ENCODE results near the gene CHPT1. TPM values are rescaled to one million over a fixed set of nuclear protein-coding genes. Genes with fewer than 3 reads are reported as not detected.
A peak's percentile ranks its signal among the peaks of the same experiment; 100 is the strongest.

The CHPT1 gene
- total and polyA plus RNA-seq, 9 of the 15 experiments (the other 6 are each of a cell fraction or from before 2014, with no cell fraction given) = 15.3 to 210 (median 91.9) TPM

DNA sequence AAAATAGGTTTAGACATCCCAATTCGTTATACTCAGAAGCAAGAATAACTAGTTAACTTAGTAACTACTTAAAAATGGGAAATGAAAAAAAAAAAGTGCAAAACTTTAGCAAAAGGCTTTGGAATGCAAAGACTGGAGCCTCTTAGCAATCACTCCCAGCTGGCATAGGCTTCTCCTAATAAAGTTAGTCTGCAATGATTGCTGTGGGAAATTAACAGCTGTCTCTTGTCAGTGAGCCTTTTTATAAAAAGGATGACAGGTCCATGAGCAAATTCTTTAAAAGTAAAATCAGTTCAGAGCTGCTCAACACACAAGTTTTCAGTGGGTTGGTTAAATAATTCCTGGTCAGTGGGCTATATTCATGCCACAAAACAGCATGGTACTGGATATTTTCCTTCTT, 49.2 kb downstream of the CHPT1 start:
- no peaks in the 10 kb centered on the region for H3K9me1 ChIP-seq (ENCODE audit: control insufficient read depth, insufficient read depth, low read length)
- no TSS peak for BruUV-seq (replicated peaks)
- FAIRE-seq (no peak), ATAC-seq (no peak), DNase-seq (ENCODE audit: extremely low read depth in 1 of 4, low spot score in 3 of 4) (no peak)
- H4K20me1 ChIP-seq (replicated peaks; ENCODE audit: control insufficient read depth, insufficient read depth, low read length) = no peaks in the 10 kb centered on the region
- POLR2A ChIA-PET = interaction anchor here (1.1 to 1.6 kb wide), 2 partner anchors 13 to 27 kb away, joined by 3 to 5 read pairs; no protein-coding TSS in a partner anchor
- CTCF ChIA-PET (ENCODE audit: low intra/inter-chr PET ratio) = no interaction called here
- H3K27me3 ChIP-seq (ENCODE audit: control insufficient read depth in 2 of 2, insufficient read depth in 2 of 2, low read length in 2 of 2) = no peaks in the 10 kb centered on the region
- no peaks in the 10 kb centered on the region for H3K79me2 ChIP-seq (ENCODE audit: control insufficient read depth, insufficient read depth, low read length)
- no peak overlapping the region for H3K27ac ChIP-seq (ENCODE audit: extremely low read depth, low read depth, low read length)
- no peaks in the 10 kb centered on the region for H3K4me1 ChIP-seq (replicated peaks in 1 of 2; ENCODE audit: control insufficient read depth in 2 of 2, insufficient read depth in 2 of 2, low read length in 2 of 2)
- TF ChIP-seq FOSL1 (tag; conservative IDR thresholded peaks at IDR 0.05) = no peak
- no peaks in the 10 kb centered on the region for H3K9me3 ChIP-seq (replicated peaks; ENCODE audit: control insufficient read depth, insufficient read depth, low read depth, low read length)
- intact Hi-C loops (cut with micrococcal nuclease) (no loop called here), in situ Hi-C loops (cut with MboI) (no loop called here)
- no peak overlapping the region for H3K4me3 ChIP-seq
- no peak overlapping the region for H3K9ac ChIP-seq (ENCODE audit: insufficient read depth in 1 of 2, low read depth in 2 of 2, low read length in 2 of 2)
- 73% methylated on average over 1 of the region's 1 CpG for WGBS (ENCODE audit: insufficient coverage, low coverage, missing lambda C conversion rate)
- no peak overlapping the region for H3K4me2 ChIP-seq (ENCODE audit: insufficient read depth, low read length)
- H3K36me3 ChIP-seq (ENCODE audit: control insufficient read depth, insufficient read depth, low read length) = peaks cover 87% of the 10 kb centered on the region
- H2AFZ ChIP-seq (ENCODE audit: low read depth, low read length) = no peak overlapping the region

DNA sequence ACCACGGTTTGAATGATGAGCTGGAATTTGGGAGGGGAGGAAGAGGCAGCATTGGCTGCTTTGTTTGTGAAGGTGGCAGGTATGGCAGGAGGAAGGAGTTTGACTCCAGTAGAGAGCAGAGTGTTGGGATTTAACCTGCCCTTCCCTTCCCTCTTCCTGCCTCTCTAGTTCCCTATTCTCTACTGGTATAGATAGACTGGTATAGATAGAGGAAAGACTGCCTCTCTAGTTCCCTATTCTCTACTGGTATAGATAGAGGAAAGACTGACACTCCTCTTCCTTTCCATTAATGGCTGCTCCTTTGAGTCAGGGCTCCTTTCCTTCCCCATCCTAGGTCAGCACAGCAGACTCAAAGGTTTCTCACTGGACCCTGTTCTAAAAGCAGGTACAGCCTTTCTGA, 50.3 kb downstream of the CHPT1 start:
- ChIA-PET CTCF (ENCODE audit: low intra/inter-chr PET ratio) (no interaction called here), POLR2A (interaction anchor here (1.6 kb wide), 1 partner anchor 14 kb away, joined by 3 read pairs; no protein-coding TSS in a partner anchor)
- WGBS (ENCODE audit: insufficient coverage, low coverage, missing lambda C conversion rate) = 23% methylated on average over 1 of the region's 1 CpG
- H3K9me1 ChIP-seq (ENCODE audit: control insufficient read depth, insufficient read depth, low read length) = no peaks in the 10 kb centered on the region
- no peak overlapping the region for H3K4me3 ChIP-seq
- H2AFZ ChIP-seq (ENCODE audit: low read depth, low read length) = no peak overlapping the region
- no TSS peak for BruUV-seq (replicated peaks)
- no peak for TF ChIP-seq ATF2 (CRISPR knock-in tag; IDR thresholded peaks at IDR 0.05)
- TF ChIP-seq NFYB (IDR thresholded peaks at IDR 0.05; ENCODE audit: extremely low read depth, insufficient read length) = no peak
- TF ChIP-seq HMBOX1 (IDR thresholded peaks at IDR 0.05) = peak; percentile 90
- no peak for TF ChIP-seq FUS (optimal IDR thresholded peaks at IDR 0.05; ENCODE audit: low read depth, low read length)
- H3K4me2 ChIP-seq (ENCODE audit: insufficient read depth, low read length) = no peak overlapping the region
- intact Hi-C loops (cut with micrococcal nuclease) (no loop called here), in situ Hi-C loops (cut with MboI) (no loop called here)
- no peak overlapping the region for H3K9ac ChIP-seq (ENCODE audit: insufficient read depth in 1 of 2, low read depth in 2 of 2, low read length in 2 of 2)
- H4K20me1 ChIP-seq (replicated peaks; ENCODE audit: control insufficient read depth, insufficient read depth, low read length) = no peaks in the 10 kb centered on the region
- H3K9me3 ChIP-seq (replicated peaks; ENCODE audit: control insufficient read depth, insufficient read depth, low read depth, low read length) = no peaks in the 10 kb centered on the region
- DNase-seq (ENCODE audit: extremely low read depth in 1 of 4, low spot score in 3 of 4) = no peak
- no peaks in the 10 kb centered on the region for H3K4me1 ChIP-seq (replicated peaks in 1 of 2; ENCODE audit: control insufficient read depth in 2 of 2, insufficient read depth in 2 of 2, low read length in 2 of 2)
- no peaks in the 10 kb centered on the region for H3K27me3 ChIP-seq (ENCODE audit: control insufficient read depth in 2 of 2, insufficient read depth in 2 of 2, low read length in 2 of 2)
- peaks cover 89% of the 10 kb centered on the region for H3K36me3 ChIP-seq (ENCODE audit: control insufficient read depth, insufficient read depth, low read length)
- H3K79me2 ChIP-seq (ENCODE audit: control insufficient read depth, insufficient read depth, low read length) = no peaks in the 10 kb centered on the region
- FAIRE-seq = no peak
- ATAC-seq = peak; percentile 30; the same call in 2 of the 3 replicates
- H3K27ac ChIP-seq (ENCODE audit: extremely low read depth, low read depth, low read length) = no peak overlapping the region

Data from K562 (cell line).